Upper lobe of right lung (tissue), 1 donor: ENCODE results near the gene FAM210B. TPM values are rescaled to one million over a fixed set of nuclear protein-coding genes. Genes with fewer than 3 reads are reported as not detected.
"Not testable (repeated sequence)": the region's sequence is repeated elsewhere in the genome, so short reads cannot be mapped to it uniquely, and the experiment has no call there.

ENCODE experiments used
- ATAC-seq: fragments of 200-7000 bp; cut with Tn5 transposase; one replicate; pipeline ENCODE4 v1.9.1; 2020; ENCODE audit warnings: mild to moderate bottlenecking, moderate library complexity
- DNase-seq: peaks from one replicate; pipeline ENCODE4 v3.0.0-alpha.2; 2020
- H3K27ac ChIP-seq: fragments of 200-600 bp; one replicate; pipeline ENCODE4 v1.8.0; 2022
- H3K27me3 ChIP-seq: fragments of 200-600 bp; one replicate; pipeline ENCODE4 v1.8.0; 2022; ENCODE audit warnings: mild to moderate bottlenecking
- H3K36me3 ChIP-seq: fragments of 200-600 bp; one replicate; pipeline ENCODE4 v1.8.0; 2022
- H3K4me1 ChIP-seq: fragments of 200-600 bp; one replicate; pipeline ENCODE4 v1.8.0; 2022
- H3K4me3 ChIP-seq: fragments of 200-600 bp; one replicate; pipeline ENCODE4 v1.8.0; 2022; ENCODE audit warnings: mild to moderate bottlenecking
- H3K9me3 ChIP-seq: fragments of 200-600 bp; one replicate; pipeline ENCODE4 v1.8.0; 2022
- intact Hi-C: fragments of 100-400 bp; cut with DNase I; formaldehyde crosslinking; loops from one replicate; pipeline ENCODE4 v1.11.0; 2022
- total RNA-seq: library from RNA; stranded (reverse); fragmentation: NEBNext Ultra II Directional; extraction: Animal tissue kit (Norgen Biotek cat#: 25700); gene quantifications from one replicate; pipeline ENCODE4 v1.2.1, GENCODE V29; 2021
- TF ChIP-seq, protein P1 (sequence below): fragments of 200-600 bp; IDR thresholded peaks from one replicate; pipeline ENCODE4 v1.8.0; 2022; ENCODE audit warnings: antibody characterized with exemption
- donor health status: DM: no; HTN: yes; CAD: no; lungs with severe emphysema.

The FAM210B gene
- total RNA-seq, 1 donor from 2014 or later: 39.5 TPM

- no peaks in the 10 kb centered on the region for H3K27me3 ChIP-seq
- peaks cover 18% of the 10 kb centered on the region for H3K4me1 ChIP-seq
- H3K4me3 ChIP-seq: peak overlapping the region; percentile 58
- DNase-seq (no peak), ATAC-seq (no peak)
- H3K36me3 ChIP-seq: peaks cover 28% of the 10 kb centered on the region
- H3K27ac ChIP-seq: peak overlapping the region; percentile 81
- H3K9me3 ChIP-seq: no peaks in the 10 kb centered on the region
- TF ChIP-seq, protein P1, sequence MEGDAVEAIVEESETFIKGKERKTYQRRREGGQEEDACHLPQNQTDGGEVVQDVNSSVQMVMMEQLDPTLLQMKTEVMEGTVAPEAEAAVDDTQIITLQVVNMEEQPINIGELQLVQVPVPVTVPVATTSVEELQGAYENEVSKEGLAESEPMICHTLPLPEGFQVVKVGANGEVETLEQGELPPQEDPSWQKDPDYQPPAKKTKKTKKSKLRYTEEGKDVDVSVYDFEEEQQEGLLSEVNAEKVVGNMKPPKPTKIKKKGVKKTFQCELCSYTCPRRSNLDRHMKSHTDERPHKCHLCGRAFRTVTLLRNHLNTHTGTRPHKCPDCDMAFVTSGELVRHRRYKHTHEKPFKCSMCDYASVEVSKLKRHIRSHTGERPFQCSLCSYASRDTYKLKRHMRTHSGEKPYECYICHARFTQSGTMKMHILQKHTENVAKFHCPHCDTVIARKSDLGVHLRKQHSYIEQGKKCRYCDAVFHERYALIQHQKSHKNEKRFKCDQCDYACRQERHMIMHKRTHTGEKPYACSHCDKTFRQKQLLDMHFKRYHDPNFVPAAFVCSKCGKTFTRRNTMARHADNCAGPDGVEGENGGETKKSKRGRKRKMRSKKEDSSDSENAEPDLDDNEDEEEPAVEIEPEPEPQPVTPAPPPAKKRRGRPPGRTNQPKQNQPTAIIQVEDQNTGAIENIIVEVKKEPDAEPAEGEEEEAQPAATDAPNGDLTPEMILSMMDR: no peak
- intact Hi-C loops: no loop called here
These were observed 34.2 kb downstream of the FAM210B start for GRCh38 chr20:56392881-56393482.

DNA sequence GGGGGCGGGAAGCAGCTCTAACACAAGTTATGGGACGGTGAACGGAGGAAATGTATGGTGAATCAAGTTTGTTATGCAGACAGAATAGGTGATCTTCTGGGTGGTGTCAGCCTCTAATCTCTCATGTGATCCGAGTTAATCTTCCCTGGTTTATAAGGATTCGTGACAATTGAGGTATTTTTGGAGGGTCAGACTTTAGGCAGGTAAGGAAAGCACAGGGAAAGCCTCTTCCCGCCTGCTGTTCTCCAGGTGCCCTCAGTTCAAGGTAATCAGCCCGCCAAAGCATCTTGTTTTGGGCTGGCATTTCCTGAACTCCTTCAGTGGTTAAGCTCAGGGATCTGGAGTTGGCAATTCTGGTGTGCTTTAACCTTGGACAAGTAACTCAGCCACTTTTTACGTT lies 34.9 kb downstream of the FAM210B start:
- TF ChIP-seq, protein P1: no peak
- H3K27ac ChIP-seq: no peak overlapping the region

DNA sequence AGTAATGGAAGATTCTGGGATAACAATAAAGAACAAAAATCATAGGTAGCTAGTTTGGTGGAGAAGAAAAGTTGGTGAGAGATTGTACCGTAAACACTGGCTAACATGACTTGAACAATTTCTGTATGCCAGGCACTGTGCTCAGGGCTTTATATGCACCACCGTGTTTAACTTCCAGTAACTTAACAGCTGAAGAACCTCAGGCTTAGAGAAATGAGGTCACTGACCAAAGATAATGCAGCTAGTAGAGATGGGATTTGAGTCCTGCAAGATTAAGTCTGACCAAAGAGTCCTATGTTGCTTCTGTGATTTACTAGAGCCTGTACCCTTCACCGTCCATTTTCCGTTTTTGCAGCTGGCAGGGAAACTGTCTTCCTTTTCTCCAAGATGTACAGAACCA lies 36.4 kb downstream of the FAM210B start:
- Histone ChIP-seq H3K4me3 (no peak overlapping the region), H3K36me3 (peaks cover 48% of the 10 kb centered on the region), H3K9me3 (no peaks in the 10 kb centered on the region), H3K27ac (no peak overlapping the region), H3K4me1 (peaks cover 19% of the 10 kb centered on the region), H3K27me3 (no peaks in the 10 kb centered on the region)
- ATAC-seq (no peak), DNase-seq (no peak)
- intact Hi-C loops: no loop called here
- TF ChIP-seq, protein P1: no peak

More for the DNA sequence above, 34.9 kb downstream of the FAM210B start:
- DNase-seq: no peak
- no peak for ATAC-seq
- no peaks in the 10 kb centered on the region for H3K9me3 ChIP-seq
- intact Hi-C loops: no loop called here
- H3K27me3 ChIP-seq: no peaks in the 10 kb centered on the region
- peaks cover 35% of the 10 kb centered on the region for H3K36me3 ChIP-seq
- peaks cover 18% of the 10 kb centered on the region for H3K4me1 ChIP-seq
- peak overlapping the region; percentile 58 for H3K4me3 ChIP-seq

DNA sequence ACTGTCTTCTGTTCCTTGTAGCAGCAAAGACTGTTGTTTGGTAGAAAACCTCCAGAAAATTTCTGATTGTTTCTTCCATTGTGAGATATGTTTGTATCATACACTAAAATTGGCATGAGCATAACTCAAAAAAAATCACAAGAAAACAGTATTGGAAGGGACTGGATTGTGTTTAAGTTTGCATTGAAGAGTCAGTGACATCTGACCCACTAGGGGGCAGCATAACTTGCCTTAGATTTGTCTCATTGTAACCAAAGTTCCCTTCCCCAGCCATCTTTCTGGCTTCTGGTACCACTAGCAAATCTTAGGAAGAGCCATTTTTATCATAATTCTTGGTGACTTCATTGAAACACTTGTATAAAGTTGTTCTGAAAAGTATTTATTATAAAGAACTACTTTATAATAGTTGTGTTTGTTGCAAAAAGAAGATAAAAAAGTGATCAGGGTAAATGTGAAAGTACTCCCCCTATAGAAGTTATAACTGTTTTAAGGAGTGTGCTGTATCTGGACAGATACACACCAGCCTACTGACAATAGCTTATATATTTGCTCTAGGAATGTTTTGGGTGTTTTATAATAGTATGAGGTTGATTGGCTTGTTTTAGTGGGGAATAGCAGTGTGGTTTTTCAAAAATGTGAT lies 41.3 kb downstream of the FAM210B start:
- Histone ChIP-seq H3K9me3 (no peaks in the 10 kb centered on the region), H3K27ac (no peak overlapping the region), H3K4me3 (no peak overlapping the region), H3K4me1 (peaks cover 3% of the 10 kb centered on the region), H3K36me3 (peaks cover 95% of the 10 kb centered on the region), H3K27me3 (no peaks in the 10 kb centered on the region)
- no peak for DNase-seq
- intact Hi-C loops: no loop called here
- TF ChIP-seq, protein P1: peak; percentile 88
- ATAC-seq: peak; percentile 79

- Histone ChIP-seq H3K27me3 (no peaks in the 10 kb centered on the region), H3K27ac (no peak overlapping the region), H3K4me3 (no peak overlapping the region), H3K9me3 (no peaks in the 10 kb centered on the region), H3K36me3 (peaks cover 89% of the 10 kb centered on the region), H3K4me1 (peaks cover 3% of the 10 kb centered on the region)
- no peak for DNase-seq
- ATAC-seq: no peak
- intact Hi-C loops: no loop called here
- TF ChIP-seq, protein P1: no peak
These were observed 44.7 kb downstream of the FAM210B start for GRCh38 chr20:56403465-56403864.

GRCh38 chr20:56405356-56405755 lies 46.6 kb downstream of the FAM210B start:
- H3K27me3 ChIP-seq, H3K9me3 ChIP-seq, H3K27ac ChIP-seq, H3K4me3 ChIP-seq, ATAC-seq, intact Hi-C loops, H3K4me1 ChIP-seq, DNase-seq: not testable (repeated sequence)
- peaks cover 72% of the 10 kb centered on the region for H3K36me3 ChIP-seq
